ENCODE measurements around the gene CYFIP1. TPM values are rescaled to one million over a fixed set of nuclear protein-coding genes. Genes with fewer than 3 reads are reported as not detected.

Gene CYFIP1
- total RNA-seq, 4 donors from 2014 or later, result 86.8 to 131 (median 105) TPM

DNA sequence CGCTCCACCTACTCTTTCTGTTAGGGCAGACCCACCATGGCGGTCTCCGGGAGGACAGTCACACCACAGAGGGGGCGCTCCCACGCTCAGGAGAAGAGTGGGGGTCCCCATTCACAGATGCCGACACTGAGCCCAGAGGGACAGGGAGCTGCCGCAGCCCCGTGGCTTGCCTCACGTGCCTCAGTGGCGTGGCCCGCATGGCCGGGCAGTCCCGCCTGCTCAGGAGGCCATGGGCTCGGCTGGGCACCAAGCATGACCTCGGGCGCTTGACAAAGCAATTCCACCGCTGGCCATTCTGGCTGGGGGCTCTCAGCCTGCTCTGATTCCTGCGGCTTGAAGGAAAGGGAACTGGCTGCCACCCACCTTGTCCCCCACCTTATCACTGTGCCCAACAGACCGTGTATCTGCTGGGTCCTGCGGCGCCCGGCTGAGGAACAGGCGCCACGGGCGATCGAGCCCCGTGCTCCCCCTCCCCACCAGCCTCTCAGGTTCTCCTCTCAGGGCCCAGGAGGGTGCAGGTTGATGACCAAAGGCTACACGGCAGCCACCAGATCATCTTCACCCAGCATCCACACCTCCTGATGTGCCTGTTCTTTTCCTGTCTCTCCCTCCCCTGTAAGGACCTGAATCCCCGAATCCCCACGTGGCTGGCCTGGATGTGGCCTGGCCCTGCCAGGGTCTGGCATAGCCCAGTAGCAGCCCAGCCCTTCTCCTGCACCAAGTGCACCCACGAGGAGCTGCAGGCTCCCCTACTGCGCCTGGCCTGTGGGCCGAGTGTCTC, 20.7 kb downstream of the CYFIP1 start:
- H3K4me3 ChIP-seq, result no peak overlapping the region
- no peak for DNase-seq (ENCODE audit: extremely low spot score)
- no peak for TF ChIP-seq POLR2AphosphoS5 (IDR thresholded peaks at IDR 0.05)
- no peak for TF ChIP-seq EP300 (IDR thresholded peaks at IDR 0.05)
- TF ChIP-seq POLR2A (IDR thresholded peaks at IDR 0.05; ENCODE audit: low read depth), result no peak
- TF ChIP-seq, protein P1, sequence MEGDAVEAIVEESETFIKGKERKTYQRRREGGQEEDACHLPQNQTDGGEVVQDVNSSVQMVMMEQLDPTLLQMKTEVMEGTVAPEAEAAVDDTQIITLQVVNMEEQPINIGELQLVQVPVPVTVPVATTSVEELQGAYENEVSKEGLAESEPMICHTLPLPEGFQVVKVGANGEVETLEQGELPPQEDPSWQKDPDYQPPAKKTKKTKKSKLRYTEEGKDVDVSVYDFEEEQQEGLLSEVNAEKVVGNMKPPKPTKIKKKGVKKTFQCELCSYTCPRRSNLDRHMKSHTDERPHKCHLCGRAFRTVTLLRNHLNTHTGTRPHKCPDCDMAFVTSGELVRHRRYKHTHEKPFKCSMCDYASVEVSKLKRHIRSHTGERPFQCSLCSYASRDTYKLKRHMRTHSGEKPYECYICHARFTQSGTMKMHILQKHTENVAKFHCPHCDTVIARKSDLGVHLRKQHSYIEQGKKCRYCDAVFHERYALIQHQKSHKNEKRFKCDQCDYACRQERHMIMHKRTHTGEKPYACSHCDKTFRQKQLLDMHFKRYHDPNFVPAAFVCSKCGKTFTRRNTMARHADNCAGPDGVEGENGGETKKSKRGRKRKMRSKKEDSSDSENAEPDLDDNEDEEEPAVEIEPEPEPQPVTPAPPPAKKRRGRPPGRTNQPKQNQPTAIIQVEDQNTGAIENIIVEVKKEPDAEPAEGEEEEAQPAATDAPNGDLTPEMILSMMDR (IDR thresholded peaks at IDR 0.05), result no peak
- no peaks in the 10 kb centered on the region for H3K36me3 ChIP-seq
- H3K4me1 ChIP-seq, result peaks cover 79 to 96% (median 87%) of the 10 kb centered on the region in 4 donors
- H3K27me3 ChIP-seq, result no peaks in the 10 kb centered on the region
- H3K27ac ChIP-seq (replicated peaks in 1 of 4), result no peak overlapping the region
- 88% methylated on average over 24 of the region's 33 CpGs for WGBS
- intact Hi-C loops (cut with DNase I), result no loop called here
- no peaks in the 10 kb centered on the region for H3K9me3 ChIP-seq

DNA sequence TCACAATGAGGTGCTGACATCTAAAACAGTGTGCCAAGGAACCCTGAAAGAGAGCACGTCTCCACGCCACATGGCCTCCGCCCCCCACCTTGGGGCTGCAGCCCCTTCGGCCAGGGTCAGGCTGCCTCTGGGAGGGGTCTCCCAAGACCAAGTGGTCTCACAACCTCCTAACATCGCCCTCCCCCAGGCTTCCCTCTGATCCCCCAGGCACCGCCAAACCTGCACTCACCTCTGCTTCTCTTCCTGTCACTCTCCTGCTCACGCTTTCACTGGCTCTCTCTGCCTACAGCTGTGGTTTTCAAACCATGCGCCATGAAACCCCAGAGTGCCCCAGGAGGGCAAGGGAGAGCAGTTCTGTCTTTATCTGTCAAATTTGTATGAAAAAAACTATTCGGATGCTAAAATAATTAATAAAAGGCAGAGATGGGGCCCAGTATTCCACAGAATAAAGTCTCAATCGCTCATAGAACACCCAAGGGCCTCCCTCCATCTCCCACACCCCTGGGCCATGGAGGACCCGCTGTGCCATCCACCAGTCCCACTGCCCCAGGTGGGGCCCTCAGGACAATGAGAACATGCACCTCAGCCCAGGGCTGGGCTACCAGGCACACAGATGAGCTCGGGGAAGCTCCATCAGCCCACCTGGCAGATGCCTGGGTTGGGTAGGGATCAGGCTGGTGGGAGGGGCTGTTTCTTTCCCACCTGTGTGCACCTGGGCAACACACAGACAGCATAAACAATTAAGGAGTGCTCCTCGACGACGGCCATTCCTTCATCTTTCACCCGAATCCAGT, 21.5 kb downstream of the CYFIP1 start:
- TF ChIP-seq POLR2AphosphoS5 (IDR thresholded peaks at IDR 0.05), result no peak
- no peak for TF ChIP-seq EP300 (IDR thresholded peaks at IDR 0.05)
- no peak for TF ChIP-seq POLR2A (IDR thresholded peaks at IDR 0.05; ENCODE audit: low read depth)
- TF ChIP-seq, protein P1 (IDR thresholded peaks at IDR 0.05), result no peak
- intact Hi-C loops (cut with DNase I), result no loop called here
- Histone ChIP-seq H3K4me1 (peaks cover 74 to 98% (median 86%) of the 10 kb centered on the region in 4 donors), H3K36me3 (no peaks in the 10 kb centered on the region), H3K27ac (replicated peaks in 1 of 4) (no peak overlapping the region), H3K27me3 (no peaks in the 10 kb centered on the region), H3K4me3 (no peak overlapping the region), H3K9me3 (no peaks in the 10 kb centered on the region)
- no peak for DNase-seq (ENCODE audit: extremely low spot score)
- 91% methylated on average over 14 of the region's 16 CpGs for WGBS

GRCh38 chr15:22956978-22957260, 23.2 kb downstream of the CYFIP1 start:
- no peaks in the 10 kb centered on the region for H3K27me3 ChIP-seq
- H3K36me3 ChIP-seq, result no peaks in the 10 kb centered on the region
- 98% methylated on average over 14 of the region's 14 CpGs for WGBS
- no peak overlapping the region for H3K27ac ChIP-seq (replicated peaks in 1 of 4)
- no peak for TF ChIP-seq POLR2A (IDR thresholded peaks at IDR 0.05; ENCODE audit: low read depth)
- TF ChIP-seq, protein P1 (IDR thresholded peaks at IDR 0.05), result no peak
- H3K9me3 ChIP-seq, result no peaks in the 10 kb centered on the region
- no peak for DNase-seq (ENCODE audit: extremely low spot score)
- intact Hi-C loops (cut with DNase I), result no loop called here
- no peak overlapping the region for H3K4me3 ChIP-seq
- peaks cover 60 to 96% (median 85%) of the 10 kb centered on the region in 4 donors for H3K4me1 ChIP-seq

- 47% methylated on average over 15 of the region's 16 CpGs for WGBS
- TF ChIP-seq POLR2A (IDR thresholded peaks at IDR 0.05; ENCODE audit: low read depth) (no peak), EP300 (IDR thresholded peaks at IDR 0.05) (no peak), POLR2AphosphoS5 (IDR thresholded peaks at IDR 0.05) (no peak)
- TF ChIP-seq, protein P1 (IDR thresholded peaks at IDR 0.05), result no peak
- no peak for DNase-seq (ENCODE audit: extremely low spot score)
- Histone ChIP-seq H3K4me3 (no peak overlapping the region), H3K36me3 (no peaks in the 10 kb centered on the region), H3K9me3 (no peaks in the 10 kb centered on the region), H3K27ac (replicated peaks in 1 of 4) (peak overlapping the region in 2 of 4 donors; percentile 7 to 23), H3K4me1 (peaks cover 57 to 96% (median 85%) of the 10 kb centered on the region in 4 donors), H3K27me3 (no peaks in the 10 kb centered on the region)
- intact Hi-C loops (cut with DNase I), result no loop called here
Observed at GRCh38 chr15:22956257-22956977, 23.8 kb downstream of the CYFIP1 start.
